Right ventricle myocardium superior (tissue), 1 donor: ENCODE results near the gene IL12B. TPM values are rescaled to one million over a fixed set of nuclear protein-coding genes. Genes with fewer than 3 reads are reported as not detected.
"Not testable (repeated sequence)": the region's sequence is repeated elsewhere in the genome, so short reads cannot be mapped to it uniquely, and the experiment has no call there.

ENCODE experiments used
- ATAC-seq: fragments of 200-7000 bp; cut with Tn5 transposase; one replicate; pipeline ENCODE4 v1.9.1; 2020; ENCODE audit warnings: mild to moderate bottlenecking; ENCODE audit not compliant: poor library complexity
- DNase-seq: peaks from one replicate; pipeline ENCODE4 v3.0.0-alpha.2; 2020
- intact Hi-C: fragments of 100-400 bp; cut with DNase I; formaldehyde crosslinking; loops from one replicate; pipeline ENCODE4 v1.11.2; 2022
- total RNA-seq: library from RNA; stranded (reverse); fragmentation: NEBNext Ultra II Directional; extraction: Animal tissue kit (Norgen Biotek cat#: 25700); gene quantifications from one replicate; pipeline ENCODE4 v1.2.1, GENCODE V29; 2021
- donor health status: DM: no; HTN: yes; CAD: no; lungs with severe emphysema.

IL12B gene
- total RNA-seq, 1 donor from 2014 or later, result not detected

DNA sequence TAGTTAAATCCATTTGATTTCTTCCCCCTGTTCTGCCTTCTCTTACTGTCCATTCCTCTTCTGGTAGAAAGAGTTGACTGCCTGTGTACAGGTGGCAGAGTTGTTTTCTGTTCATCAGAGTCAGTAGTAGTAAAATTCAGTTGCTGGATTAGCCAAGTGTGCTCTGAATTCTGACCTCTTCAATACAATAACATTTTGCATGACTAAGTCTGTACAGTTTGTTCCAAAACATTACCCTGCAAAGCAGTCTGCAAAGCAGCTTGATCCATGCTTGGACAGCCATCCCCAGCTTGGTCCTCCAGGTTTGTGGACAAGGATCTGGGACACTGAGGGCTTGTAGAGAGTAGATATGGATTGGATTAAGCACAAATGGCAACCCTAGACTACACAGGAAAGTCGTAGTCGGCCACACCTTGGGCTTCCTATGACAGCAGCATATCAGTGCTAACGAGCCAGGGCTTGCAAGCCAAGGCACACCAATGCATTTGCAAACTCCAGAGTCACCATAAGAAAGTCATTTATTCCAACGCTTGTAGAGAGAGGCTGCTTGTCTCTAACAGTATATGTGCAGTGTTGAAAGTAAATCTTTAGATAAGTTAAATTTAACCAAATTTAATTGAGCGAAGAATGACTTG, 25.2 kb downstream of the IL12B start:
- DNase-seq (no peak), ATAC-seq (no peak)
- intact Hi-C loops, result no loop called here

DNA sequence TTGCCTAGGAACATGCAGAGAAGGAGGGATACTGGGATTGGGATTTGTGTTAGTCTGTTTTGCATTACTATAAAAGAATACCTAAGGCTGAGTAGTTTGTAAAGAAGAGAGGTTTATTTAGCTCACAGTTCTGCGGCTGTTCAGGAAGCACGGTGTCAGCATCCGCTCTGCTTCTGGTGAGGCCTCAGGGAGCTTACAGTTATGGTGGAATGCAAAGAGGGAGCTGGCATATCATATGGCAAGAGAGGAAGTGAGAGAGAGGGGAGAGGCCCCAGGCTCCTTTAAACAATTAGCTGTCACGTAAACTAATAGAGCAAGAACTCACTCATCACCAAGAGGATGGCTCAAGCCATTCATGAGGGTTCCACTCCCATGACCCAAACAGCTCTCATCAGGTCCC, 27.0 kb downstream of the IL12B start:
- DNase-seq, result no peak
- intact Hi-C loops, result no loop called here
- no peak for ATAC-seq

DNA sequence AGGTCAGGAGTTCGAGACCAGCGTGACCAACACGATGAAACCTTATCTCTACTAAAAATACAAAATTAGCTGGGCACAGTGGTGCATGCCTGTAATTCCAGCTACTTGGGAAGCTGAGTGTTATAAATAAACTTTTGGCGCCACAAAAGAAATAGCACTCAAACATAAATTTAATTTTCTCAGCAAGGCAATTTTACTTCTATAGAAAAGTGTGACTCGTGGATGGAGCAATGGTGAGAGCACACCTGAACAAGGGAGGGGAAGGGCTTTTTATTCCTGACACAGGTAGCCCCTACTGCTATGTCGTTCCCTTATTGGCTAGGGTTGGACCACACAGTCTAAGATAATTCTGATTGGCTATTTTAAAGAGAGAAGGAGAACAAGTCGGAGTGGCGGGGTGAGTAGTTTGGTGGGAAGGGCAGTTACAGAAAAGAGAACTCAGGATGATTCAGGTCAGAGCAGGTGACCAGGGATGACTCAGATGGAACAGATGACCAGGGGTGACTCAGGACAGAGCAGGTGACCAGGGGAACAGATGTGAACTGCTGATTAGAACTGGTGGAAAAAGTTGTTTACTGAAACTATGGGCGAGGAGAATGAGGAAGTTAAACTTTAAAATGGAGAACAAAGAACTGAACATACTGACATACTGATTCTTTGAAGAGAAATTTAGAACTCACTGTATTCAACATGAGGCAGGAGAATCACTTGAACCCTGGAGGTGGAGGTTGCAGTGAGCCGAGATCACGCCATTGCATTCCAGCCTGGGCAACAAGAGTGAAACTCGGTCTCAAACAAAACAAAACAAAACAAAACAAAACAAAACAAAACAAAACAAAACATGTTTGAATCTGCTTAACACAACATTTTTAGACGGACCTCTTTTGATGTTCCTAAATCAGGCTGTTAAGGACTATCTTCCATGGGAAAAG, 28.1 kb downstream of the IL12B start:
- ATAC-seq, DNase-seq, intact Hi-C loops: not testable (repeated sequence)

DNA sequence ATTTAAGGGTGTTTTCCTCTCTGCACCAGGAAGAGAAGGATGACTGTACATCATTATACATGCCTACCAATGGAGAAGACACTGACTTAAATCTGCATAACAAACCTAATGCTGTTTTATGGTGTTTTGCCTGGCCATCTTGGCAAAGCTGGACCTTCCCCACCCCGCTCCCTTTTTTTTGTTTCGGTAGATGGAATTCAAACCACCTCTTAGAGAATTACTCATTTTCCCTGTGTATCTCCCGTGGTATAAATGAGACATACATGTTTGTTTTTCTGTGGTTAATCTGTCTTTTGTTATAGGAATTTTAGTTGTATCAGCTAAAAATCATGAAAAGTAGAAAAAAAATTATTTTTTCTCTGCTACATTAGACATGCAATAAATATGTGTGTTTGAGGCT, 28.8 kb downstream of the IL12B start:
- no peak for ATAC-seq
- intact Hi-C loops, result no loop called here

DNA sequence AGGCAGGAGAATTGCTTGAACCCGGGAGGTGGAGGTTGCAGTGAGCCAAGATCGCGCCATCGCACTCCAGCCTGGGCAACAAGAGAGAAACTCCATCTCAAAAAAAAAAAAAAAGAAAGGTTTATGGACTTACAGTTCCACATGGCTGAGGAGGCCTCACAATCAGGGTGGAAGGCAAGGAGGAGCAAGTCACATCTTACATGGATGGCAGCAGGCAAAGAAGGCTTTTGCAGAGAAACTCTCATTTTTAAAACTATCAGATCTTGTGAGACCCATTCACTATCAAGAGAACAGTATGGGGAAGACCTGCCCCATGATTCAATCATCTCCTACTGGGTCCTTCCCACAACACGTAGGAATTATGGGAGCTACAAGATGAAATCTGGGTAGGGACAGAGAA, 33.0 kb downstream of the IL12B start:
- intact Hi-C loops, ATAC-seq, DNase-seq: not testable (repeated sequence)

More for the DNA sequence above, 28.8 kb downstream of the IL12B start:
- no peak for DNase-seq

DNA sequence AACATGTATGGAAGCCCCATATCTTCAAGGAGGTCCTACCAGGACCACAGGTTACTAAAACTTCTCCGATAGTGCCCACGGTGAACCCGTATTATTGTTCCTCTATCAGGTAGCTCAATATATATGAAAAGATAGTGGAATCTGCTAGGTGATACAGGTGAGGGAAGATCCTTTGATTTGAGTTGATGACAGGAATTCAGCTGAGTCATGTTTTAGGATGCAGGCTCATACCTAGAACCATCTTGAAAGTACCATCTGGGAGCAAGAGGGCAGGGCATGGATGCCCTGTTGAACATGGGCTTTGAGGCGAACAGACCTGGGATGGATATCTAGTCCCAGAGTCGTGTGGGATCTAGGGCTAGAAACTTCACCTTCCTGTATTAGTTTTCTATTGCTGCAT, 35.4 kb downstream of the IL12B start:
- intact Hi-C loops, result no loop called here
- no peak for ATAC-seq

DNA sequence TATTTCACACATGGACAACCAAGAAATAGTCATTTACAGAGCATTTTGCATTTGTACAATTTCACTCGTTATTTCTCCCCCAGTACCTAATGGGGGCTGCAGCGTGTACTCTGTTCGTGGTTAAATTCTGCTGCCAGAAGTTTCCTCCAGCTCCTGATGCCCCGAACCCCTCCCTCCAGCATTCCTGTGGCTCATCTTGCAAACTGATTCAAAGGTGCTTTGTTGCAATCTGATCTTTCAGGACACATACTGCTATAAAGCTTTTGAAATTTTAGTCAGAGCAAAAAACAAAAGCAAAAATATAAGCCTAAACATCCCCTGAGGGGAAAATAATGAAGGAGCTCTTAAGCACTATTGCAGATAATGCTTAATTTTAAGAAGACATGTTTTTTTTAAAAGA, 39.5 kb downstream of the IL12B start:
- ATAC-seq (no peak), DNase-seq (no peak)
- intact Hi-C loops, result no loop called here

More for the DNA sequence above, 35.4 kb downstream of the IL12B start:
- DNase-seq, result no peak

DNA sequence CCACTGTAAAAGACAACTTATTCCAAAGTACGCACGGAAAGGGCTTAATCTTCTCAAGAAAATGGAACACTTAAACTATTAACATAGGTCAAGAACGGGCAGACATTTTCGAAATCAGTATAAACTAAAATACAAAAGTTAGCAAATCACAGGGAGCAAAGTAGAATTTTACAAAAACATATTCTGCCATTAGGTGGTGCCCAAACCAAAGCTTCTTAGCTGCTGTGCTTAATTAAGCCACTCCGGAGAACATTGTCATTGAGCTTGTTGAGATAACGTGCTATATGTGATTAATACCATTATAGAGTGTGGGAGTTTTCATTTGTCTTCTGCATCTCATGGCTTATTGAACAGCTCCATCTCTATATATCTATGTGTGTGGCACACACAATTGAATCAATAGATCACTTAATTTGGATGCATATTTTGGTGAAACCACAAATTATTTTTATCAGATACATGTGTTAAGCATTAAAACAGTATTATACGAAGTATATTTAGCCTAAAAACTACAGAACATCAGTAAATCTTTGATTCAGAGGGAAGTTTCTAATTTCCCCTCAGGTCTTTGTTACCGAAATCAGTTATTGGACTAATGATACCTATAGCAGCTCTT, 43.8 kb downstream of the IL12B start:
- intact Hi-C loops, result loop anchor here (5.0 kb wide), 1 partner anchor 701 kb away; no protein-coding TSS in a partner anchor
- peak; percentile 55 for ATAC-seq
- no peak for DNase-seq

DNA sequence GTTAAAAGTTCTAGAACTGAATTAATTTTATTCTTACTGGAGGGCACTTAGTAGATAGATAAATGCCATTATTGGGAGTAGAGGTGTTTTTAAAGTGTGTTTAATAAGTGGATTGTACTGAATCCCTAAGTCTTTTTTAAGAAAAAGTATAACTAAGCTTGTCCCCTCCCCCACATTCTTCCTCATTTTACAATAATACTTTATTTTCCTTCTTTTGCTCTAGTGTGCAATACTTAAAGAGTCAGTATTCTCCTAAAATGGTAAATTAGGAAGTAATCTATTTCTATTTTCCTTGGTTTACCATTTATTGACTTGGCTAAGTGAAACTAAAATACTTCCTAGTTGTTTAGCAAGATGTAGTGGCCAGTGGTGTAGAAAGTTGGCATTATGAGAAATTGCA, 55.6 kb downstream of the IL12B start:
- DNase-seq (no peak), ATAC-seq (no peak)
- intact Hi-C loops, result no loop called here

DNA sequence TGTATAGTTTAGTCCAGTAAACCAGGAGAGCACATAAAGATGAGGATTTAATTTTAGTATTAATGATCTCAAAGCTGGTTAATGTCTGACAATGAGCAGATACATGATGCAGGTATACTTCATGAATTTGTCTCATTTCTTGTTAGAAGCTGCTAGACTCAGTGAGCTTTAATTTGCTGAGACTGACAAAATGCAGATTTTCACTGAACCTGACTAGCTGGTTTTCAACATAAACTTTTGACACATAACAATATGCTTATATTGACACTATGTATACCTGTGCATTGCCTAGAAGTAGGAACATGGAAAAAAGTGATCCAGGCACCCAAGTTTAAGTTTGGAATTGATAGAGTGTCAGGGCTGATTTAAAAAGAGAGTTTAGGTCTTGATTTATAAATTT, 56.4 kb downstream of the IL12B start:
- DNase-seq (no peak), ATAC-seq (no peak)
- intact Hi-C loops, result no loop called here

DNA sequence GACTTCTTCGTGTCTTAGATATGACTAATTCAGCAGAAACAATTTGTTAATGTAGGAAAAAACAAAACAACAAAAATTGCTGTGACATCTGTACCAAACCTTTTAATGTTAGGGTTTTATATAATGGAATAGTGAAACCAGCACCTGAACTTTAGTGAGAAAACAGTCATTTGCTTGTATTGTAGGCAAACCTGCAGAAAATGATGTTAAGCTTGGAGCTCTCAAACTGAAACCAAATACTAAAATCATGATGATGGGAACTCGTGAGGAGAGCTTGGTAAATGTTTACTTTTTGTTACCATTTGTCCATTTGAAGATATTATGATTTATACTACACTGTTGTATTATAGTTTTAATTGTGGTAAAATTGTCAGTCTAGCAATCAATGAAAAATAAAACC, 60.6 kb downstream of the IL12B start:
- DNase-seq (no peak), ATAC-seq (no peak)
- intact Hi-C loops, result no loop called here

DNA sequence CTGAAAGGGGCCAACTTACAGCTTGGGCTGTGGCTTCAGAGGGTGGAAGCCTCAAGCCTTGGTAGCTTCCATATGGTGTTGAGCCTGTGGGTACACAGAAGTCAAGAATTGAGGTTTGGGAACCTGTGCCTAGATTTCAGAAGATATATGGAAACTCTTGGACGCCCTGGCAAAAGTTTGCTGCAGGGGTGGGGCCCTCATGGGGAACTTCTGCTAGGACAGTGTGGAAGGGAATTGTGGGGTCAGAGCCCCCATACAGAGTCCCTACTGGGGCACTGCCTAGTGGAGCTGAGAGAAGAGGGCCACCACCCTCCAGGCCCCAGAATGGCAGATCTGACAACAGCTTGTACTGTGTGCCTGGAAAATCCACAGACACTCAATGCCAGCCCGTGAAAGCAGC, 63.5 kb downstream of the IL12B start:
- intact Hi-C loops, ATAC-seq, DNase-seq: not testable (repeated sequence)

Other genes with a start within 250 kb of the IL12B start
- 15.6 TPM for gene EBF1, start 230.6 kb downstream of the IL12B start, total RNA-seq
- gene RNF145, start 120.9 kb downstream of the IL12B start, total RNA-seq, result 20.7 TPM
- 13.3 TPM for gene UBLCP1, start 67.2 kb downstream of the IL12B start, total RNA-seq